Measurements from ENCODE around the gene MAP4K4.

DNA sequence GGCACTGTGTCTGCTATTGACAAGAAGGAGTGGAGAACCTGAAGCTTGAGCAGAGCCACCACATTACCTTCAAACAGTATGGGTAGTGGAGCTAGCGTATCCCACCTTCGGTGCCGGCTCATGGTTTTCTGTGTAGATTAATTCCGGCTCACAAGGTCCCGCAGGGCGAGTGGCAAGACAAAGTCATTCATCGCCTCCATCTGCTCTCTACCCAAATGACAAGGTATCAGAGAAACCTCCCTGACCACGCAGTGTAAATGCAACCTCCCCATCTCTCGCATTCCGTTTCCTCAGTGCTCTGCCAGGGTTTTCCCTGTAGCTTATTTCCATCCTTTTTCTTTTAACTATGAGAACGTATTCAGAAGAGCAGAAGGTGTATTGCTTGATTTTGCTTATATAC, 79.8 kb downstream of the MAP4K4 start:
- TF ChIP-seq, protein P1, sequence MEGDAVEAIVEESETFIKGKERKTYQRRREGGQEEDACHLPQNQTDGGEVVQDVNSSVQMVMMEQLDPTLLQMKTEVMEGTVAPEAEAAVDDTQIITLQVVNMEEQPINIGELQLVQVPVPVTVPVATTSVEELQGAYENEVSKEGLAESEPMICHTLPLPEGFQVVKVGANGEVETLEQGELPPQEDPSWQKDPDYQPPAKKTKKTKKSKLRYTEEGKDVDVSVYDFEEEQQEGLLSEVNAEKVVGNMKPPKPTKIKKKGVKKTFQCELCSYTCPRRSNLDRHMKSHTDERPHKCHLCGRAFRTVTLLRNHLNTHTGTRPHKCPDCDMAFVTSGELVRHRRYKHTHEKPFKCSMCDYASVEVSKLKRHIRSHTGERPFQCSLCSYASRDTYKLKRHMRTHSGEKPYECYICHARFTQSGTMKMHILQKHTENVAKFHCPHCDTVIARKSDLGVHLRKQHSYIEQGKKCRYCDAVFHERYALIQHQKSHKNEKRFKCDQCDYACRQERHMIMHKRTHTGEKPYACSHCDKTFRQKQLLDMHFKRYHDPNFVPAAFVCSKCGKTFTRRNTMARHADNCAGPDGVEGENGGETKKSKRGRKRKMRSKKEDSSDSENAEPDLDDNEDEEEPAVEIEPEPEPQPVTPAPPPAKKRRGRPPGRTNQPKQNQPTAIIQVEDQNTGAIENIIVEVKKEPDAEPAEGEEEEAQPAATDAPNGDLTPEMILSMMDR (IDR thresholded peaks at IDR 0.05) = no peak
- TF ChIP-seq POLR2A (IDR thresholded peaks at IDR 0.05) = no peak

Data from adrenal gland (tissue), 5 donors.